Sigmoid colon (tissue), 4 donors: ENCODE data around the gene AP3S1.

Experiments
- EP300 ChIP-seq, 4 donors: sonication (generic); formaldehyde crosslinking; IDR thresholded peaks; one replicate each; pipeline ENCODE4 v1.6.1; 2017; ENCODE audit warnings: antibody characterized with exemption in 4 of 4
- POLR2A ChIP-seq, 2 donors: fragments of 450-650 bp; IDR thresholded peaks; one replicate each; pipeline ENCODE4 v1.6.1; 2016; ENCODE audit warnings: antibody characterized with exemption in 2 of 2, mild to moderate bottlenecking in 2 of 2, moderate library complexity in 2 of 2
- TF ChIP-seq, protein P1 (sequence below), 4 experiments: fragments of 450-650 bp in 3 of 4; fragments of 200-600 bp in 1 of 4; IDR thresholded peaks; one replicate each; pipeline ENCODE4 v1.5.1; 2016 to 2019; ENCODE audit warnings: antibody characterized with exemption in 4 of 4, mild to moderate bottlenecking in 3 of 4, moderate library complexity in 2 of 4

DNA sequence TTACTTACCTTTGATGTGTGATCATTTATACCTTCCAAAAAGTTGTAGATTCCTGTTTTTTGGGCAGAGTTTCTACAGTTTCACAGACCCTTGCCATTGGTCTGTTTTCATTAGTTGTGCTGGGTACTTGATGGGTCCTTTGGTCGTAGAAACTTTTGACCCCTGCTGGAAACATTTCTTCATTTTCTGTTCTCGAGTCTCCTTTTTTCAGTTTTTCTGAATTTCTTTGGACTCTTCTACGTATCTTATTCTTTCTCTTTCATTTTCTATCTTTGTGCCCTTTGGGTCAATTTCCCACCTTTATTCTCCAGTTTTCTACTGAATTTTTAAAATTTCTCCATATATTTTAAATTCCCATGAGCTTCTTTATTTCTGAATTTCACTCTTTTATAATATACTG, 16.7 kb downstream of the AP3S1 start:
- TF ChIP-seq, protein P1, sequence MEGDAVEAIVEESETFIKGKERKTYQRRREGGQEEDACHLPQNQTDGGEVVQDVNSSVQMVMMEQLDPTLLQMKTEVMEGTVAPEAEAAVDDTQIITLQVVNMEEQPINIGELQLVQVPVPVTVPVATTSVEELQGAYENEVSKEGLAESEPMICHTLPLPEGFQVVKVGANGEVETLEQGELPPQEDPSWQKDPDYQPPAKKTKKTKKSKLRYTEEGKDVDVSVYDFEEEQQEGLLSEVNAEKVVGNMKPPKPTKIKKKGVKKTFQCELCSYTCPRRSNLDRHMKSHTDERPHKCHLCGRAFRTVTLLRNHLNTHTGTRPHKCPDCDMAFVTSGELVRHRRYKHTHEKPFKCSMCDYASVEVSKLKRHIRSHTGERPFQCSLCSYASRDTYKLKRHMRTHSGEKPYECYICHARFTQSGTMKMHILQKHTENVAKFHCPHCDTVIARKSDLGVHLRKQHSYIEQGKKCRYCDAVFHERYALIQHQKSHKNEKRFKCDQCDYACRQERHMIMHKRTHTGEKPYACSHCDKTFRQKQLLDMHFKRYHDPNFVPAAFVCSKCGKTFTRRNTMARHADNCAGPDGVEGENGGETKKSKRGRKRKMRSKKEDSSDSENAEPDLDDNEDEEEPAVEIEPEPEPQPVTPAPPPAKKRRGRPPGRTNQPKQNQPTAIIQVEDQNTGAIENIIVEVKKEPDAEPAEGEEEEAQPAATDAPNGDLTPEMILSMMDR (IDR thresholded peaks at IDR 0.05): no peak
- TF ChIP-seq EP300 (IDR thresholded peaks at IDR 0.05) (no peak), POLR2A (IDR thresholded peaks at IDR 0.05) (no peak)
